ENCODE results near the gene RASGRF2.

- TF ChIP-seq EZH2phosphoT487 (IDR thresholded peaks at IDR 0.05; ENCODE audit: borderline replicate concordance, low read depth, low read length) (no peak), CTCF (conservative IDR thresholded peaks at IDR 0.05; ENCODE audit: low read length) (no peak)
These were observed 221.6 kb downstream of the RASGRF2 start for GRCh38 chr5:81181576-81182316.
